ENCODE data around the gene MSMP. TPM values are rescaled to one million over a fixed set of nuclear protein-coding genes. Genes with fewer than 3 reads are reported as not detected.

MSMP gene
- total and polyA plus RNA-seq, 7 donors = 0.57 TPM; not detected in 6

DNA sequence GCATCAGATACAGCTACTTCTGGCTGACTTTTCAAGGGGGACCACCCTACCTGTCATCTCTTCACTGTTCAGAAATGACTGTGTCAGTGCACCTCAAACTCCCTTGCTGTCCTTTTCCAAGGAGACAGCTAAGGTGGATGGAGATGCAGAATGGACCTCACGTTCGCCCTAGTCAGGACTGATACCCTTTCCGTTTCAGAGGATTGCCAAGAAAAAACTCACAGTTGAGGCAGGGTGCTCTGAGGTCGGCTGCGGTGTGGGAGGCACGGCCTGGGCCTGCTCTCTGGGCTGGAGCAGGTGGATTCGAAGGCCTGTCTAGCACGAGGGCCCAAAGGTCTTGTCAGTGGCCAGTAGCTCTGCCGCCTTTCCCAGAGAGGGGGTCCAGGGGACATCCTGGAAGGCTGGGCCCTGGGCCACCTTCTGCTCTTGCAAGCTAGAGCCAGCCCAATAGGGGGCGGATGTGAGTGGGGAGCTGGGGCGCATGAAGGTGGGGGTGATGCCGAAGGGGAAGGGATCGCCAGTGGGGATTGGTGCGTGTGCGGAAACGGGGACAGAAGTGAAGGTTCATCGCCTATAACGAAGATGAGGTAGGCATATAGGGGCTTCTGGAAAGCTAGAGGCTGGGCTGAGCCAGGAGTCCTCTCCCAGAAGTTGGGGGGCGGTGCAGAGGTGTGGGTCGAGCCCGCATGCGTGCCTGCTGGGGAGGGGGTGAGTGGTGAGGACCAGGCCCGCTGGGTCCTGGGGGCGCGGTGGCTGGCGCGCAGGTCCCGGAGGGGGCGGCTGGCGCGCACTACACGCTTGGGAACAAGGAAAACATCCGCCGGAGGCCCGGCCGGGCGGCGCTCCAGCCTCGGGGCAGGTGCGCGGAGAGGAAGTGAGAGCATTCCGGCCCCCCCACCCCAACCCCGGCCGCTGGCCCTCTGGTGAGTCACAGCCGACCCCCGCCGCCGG lies 2.5 kb upstream of the MSMP start:
- peak; percentile 87 for DNase-seq
- intact Hi-C loops (cut with DNase I) = no loop called here
- peaks cover 0 to 27% (median 23%) of the 10 kb centered on the region in 4 donors for H3K4me1 ChIP-seq
- TF ChIP-seq EP300 (IDR thresholded peaks at IDR 0.05) (no peak), POLR2A (IDR thresholded peaks at IDR 0.05) (no peak), POLR2AphosphoS5 (IDR thresholded peaks at IDR 0.05) (no peak), CTCF (IDR thresholded peaks at IDR 0.05) (peak; percentile 59 to 76 (median 68))
- WGBS, 2 donors = 8% methylated on average over 48 of the region's 48 CpGs
- peak overlapping the region; percentile 79 to 90 (median 82) for H3K27ac ChIP-seq
- H3K4me3 ChIP-seq = peak overlapping the region; percentile 53 to 75 (median 57)
- no peaks in the 10 kb centered on the region for H3K27me3 ChIP-seq
- no peaks in the 10 kb centered on the region for H3K9me3 ChIP-seq
- H3K36me3 ChIP-seq = peaks cover 13 to 33% (median 24%) of the 10 kb centered on the region in 4 donors

GRCh38 chr9:35755071-35755470 lies 995 bp upstream of the MSMP start:
- Histone ChIP-seq H3K4me3 (no peak overlapping the region), H3K9me3 (no peaks in the 10 kb centered on the region), H3K27me3 (no peaks in the 10 kb centered on the region), H3K27ac (no peak overlapping the region), H3K36me3 (peaks cover 13 to 46% (median 34%) of the 10 kb centered on the region in 4 donors), H3K4me1 (peaks cover 0 to 34% (median 31%) of the 10 kb centered on the region in 4 donors)
- DNase-seq = no peak
- WGBS, 2 donors = 92 to 96% methylated on average over 4 of the region's 4 CpGs
- TF ChIP-seq CTCF (IDR thresholded peaks at IDR 0.05) (no peak), POLR2A (IDR thresholded peaks at IDR 0.05) (no peak), EP300 (IDR thresholded peaks at IDR 0.05) (no peak), POLR2AphosphoS5 (IDR thresholded peaks at IDR 0.05) (no peak)
- intact Hi-C loops (cut with DNase I) = no loop called here

DNA sequence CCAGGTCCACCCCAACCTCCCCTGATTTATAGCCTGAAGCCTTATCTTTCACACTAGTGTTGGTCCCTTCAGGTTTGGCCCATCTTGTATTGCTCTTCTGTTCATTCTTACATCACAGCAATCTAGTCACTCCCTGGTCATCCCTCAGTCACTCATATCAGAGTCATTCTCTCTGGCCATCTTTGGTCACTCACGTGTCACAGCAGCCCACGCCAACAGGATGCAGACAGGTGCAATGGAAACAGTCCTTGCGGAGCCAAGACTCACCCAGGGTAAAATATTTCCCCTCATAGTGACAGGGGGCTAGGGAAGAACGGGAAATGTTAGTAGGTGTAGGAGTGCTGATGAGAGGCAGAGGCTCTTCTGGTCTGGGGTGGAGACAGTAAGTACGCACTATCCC lies 610 bp downstream of the MSMP start:
- DNase-seq = no peak
- Histone ChIP-seq H3K27ac (no peak overlapping the region), H3K36me3 (peaks cover 13 to 46% (median 34%) of the 10 kb centered on the region in 4 donors), H3K27me3 (no peaks in the 10 kb centered on the region), H3K9me3 (no peaks in the 10 kb centered on the region), H3K4me3 (no peak overlapping the region), H3K4me1 (peaks cover 0 to 39% (median 35%) of the 10 kb centered on the region in 4 donors)
- no peak for TF ChIP-seq POLR2A (IDR thresholded peaks at IDR 0.05)
- peak in 1 of 4 experiments; percentile 7 for TF ChIP-seq CTCF (IDR thresholded peaks at IDR 0.05)
- intact Hi-C loops (cut with DNase I) = no loop called here
- 91 to 92% methylated on average over 5 of the region's 5 CpGs for WGBS, 2 donors

DNA sequence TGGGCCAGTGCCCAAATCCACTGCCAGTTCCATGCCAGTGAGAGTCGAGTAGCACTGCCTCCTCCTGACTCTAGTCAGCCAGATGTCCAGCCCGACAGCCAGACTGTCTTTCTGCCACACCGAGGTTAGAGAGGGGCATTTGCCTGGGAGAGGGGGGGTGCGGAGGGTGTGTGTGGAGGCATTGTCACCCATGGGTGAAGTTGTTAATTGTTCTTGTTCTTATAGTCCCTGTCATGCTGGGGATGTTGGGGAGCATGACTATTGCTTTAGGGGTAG lies 3.9 kb downstream of the MSMP start:
- intact Hi-C loops (cut with DNase I) = no loop called here

More for the DNA sequence above, 3.9 kb downstream of the MSMP start:
- peaks cover 13 to 47% (median 34%) of the 10 kb centered on the region in 4 donors for H3K36me3 ChIP-seq
- H3K4me1 ChIP-seq = peaks cover 0 to 46% (median 44%) of the 10 kb centered on the region in 4 donors
- no peaks in the 10 kb centered on the region for H3K9me3 ChIP-seq
- TF ChIP-seq POLR2A (IDR thresholded peaks at IDR 0.05) = no peak
- TF ChIP-seq CTCF (IDR thresholded peaks at IDR 0.05) = no peak
- TF ChIP-seq POLR2AphosphoS5 (IDR thresholded peaks at IDR 0.05) = no peak
- no peak for TF ChIP-seq EP300 (IDR thresholded peaks at IDR 0.05)
- no peak for DNase-seq
- no peaks in the 10 kb centered on the region for H3K27me3 ChIP-seq
- peak overlapping the region; percentile 90 to 97 (median 92) for H3K27ac ChIP-seq
- H3K4me3 ChIP-seq = peak overlapping the region in 2 of 4 donors; percentile 87 to 88
- WGBS, 2 donors = 55 to 62% methylated on average over 4 of the region's 4 CpGs
